Bronchial epithelial cell (primary cell): ENCODE results near the gene STEAP2. TPM values are rescaled to one million over a fixed set of nuclear protein-coding genes. Genes with fewer than 3 reads are reported as not detected.

ENCODE experiments used
- DNase-seq: peaks from one replicate; pipeline ENCODE4 v3.0.0-alpha.2; 2010; ENCODE audit warnings: low read depth
- FAIRE-seq: peaks from 2 replicates; lab custom pipeline; 2011; peaks lifted over from hg19 to GRCh38; lab: Jason Lieb, UNC
- H3K27me3 ChIP-seq: 2 replicates; pipeline ENCODE4 v1.5.1; 2011; ENCODE audit warnings: low read length; ENCODE audit not compliant: control insufficient read depth, insufficient read depth
- H3K36me3 ChIP-seq: 2 replicates; pipeline ENCODE4 v1.5.1; 2011; ENCODE audit warnings: low read length; ENCODE audit not compliant: control insufficient read depth, insufficient read depth
- H3K4me3 ChIP-seq: 2 replicates; pipeline ENCODE4 v1.5.1; 2011; ENCODE audit warnings: mild to moderate bottlenecking, low read depth, low read length, control low read depth
- total RNA-seq: library from RNA; depleted of rRNA; stranded (reverse); fragments of >200 nt; gene quantifications from 2 replicates; pipeline ENCODE4 v1.2.1, GENCODE V29; 2014
- TF ChIP-seq, protein P1 (sequence below): IDR thresholded peaks from 2 replicates; pipeline ENCODE4 v1.5.1; 2011; ENCODE audit warnings: mild to moderate bottlenecking, moderate library complexity, low read length, control low read depth, inconsistent platforms; ENCODE audit not compliant: insufficient read depth, severe bottlenecking

The STEAP2 gene
- total RNA-seq = 3.9 and 4.5 TPM in 2 replicates

DNA sequence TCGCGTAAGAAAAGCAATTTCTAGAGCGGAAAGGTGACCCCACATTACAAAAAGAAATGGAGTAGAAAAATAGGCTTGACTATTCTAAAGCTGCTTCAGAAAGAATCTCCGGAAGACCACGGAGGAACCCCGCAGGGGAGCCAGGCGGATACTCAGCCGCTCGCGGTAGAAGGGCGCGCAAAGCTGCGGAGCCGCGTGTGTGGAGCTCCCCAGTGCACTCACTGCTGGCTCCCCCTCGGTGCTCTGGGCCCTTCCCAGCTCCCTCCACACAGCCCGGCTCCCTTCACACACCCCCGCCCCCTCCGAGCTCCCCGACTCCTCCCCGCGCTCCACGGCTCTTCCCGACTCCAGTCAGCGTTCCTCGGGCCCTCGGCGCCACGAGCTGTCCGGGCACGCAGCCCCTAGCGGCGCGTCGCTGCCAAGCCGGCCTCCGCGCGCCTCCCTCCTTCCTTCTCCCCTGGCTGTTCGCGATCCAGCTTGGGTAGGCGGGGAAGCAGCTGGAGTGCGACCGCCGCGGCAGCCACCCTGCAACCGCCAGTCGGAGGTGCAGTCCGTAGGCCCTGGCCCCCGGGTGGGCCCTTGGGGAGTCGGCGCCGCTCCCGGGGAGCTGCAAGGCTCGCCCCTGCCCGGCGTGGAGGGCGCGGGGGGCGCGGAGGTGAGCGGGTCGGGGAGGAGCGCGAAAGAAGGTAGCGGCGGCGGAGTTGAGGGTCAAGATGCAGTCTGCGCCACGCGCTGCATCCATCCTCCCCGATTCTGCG lies at the start of gene STEAP2:
TSS of gene STEAP2 (plus strand) at position 350 of the 758 bp plus-strand sequence. CDS start 13,343 bp downstream, outside the sequence.
- TF ChIP-seq, protein P1, sequence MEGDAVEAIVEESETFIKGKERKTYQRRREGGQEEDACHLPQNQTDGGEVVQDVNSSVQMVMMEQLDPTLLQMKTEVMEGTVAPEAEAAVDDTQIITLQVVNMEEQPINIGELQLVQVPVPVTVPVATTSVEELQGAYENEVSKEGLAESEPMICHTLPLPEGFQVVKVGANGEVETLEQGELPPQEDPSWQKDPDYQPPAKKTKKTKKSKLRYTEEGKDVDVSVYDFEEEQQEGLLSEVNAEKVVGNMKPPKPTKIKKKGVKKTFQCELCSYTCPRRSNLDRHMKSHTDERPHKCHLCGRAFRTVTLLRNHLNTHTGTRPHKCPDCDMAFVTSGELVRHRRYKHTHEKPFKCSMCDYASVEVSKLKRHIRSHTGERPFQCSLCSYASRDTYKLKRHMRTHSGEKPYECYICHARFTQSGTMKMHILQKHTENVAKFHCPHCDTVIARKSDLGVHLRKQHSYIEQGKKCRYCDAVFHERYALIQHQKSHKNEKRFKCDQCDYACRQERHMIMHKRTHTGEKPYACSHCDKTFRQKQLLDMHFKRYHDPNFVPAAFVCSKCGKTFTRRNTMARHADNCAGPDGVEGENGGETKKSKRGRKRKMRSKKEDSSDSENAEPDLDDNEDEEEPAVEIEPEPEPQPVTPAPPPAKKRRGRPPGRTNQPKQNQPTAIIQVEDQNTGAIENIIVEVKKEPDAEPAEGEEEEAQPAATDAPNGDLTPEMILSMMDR = peak; percentile 79
- no peaks in the 10 kb centered on the region for H3K27me3 ChIP-seq
- no peaks in the 10 kb centered on the region for H3K36me3 ChIP-seq
- peak within 1 kb of the TSS; percentile 72 for H3K4me3 ChIP-seq
- FAIRE-seq = no peak
- DNase-seq = peak; percentile 75

DNA sequence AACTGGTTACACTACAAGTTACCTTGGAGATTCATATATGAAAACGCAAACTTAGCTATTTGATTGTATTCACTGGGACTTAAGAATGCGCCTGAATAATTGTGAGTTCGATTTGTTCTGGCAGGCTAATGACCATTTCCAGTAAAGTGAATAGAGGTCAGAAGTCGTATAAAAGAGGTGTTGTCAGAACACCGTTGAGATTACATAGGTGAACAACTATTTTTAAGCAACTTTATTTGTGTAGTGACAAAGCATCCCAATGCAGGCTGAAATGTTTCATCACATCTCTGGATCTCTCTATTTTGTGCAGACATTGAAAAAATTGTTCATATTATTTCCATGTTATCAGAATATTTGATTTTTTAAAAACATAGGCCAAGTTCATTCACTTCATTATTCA lies 48.0 kb upstream of the STEAP2 start:
- TF ChIP-seq, protein P1 = no peak

DNA sequence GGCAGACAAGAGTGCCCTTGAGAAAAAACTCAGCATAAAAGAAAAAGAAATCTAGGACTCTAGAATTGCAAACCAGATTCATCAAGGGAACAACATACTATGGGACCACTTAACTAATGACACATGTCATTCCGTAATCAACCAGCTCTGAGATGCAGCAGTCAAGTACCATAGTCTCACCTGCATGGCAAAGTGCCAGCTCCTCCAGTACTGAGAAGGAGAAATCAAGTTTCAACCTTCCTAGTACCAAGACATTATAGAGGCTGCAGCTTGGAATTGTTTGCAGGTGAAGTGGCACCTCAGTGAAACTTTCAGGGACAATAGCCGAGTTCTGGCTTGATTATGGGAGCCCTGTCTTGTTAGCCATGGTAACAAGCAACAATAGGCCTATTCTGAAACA lies 45.8 kb upstream of the STEAP2 start:
- Histone ChIP-seq H3K4me3 (no peak overlapping the region), H3K36me3 (no peaks in the 10 kb centered on the region), H3K27me3 (no peaks in the 10 kb centered on the region)
- TF ChIP-seq, protein P1 = no peak
- DNase-seq (no peak), FAIRE-seq (no peak)

More for the DNA sequence above, 48.0 kb upstream of the STEAP2 start:
- DNase-seq (no peak), FAIRE-seq (no peak)
- H3K4me3 ChIP-seq = no peak overlapping the region
- H3K36me3 ChIP-seq = no peaks in the 10 kb centered on the region
- H3K27me3 ChIP-seq = no peaks in the 10 kb centered on the region

DNA sequence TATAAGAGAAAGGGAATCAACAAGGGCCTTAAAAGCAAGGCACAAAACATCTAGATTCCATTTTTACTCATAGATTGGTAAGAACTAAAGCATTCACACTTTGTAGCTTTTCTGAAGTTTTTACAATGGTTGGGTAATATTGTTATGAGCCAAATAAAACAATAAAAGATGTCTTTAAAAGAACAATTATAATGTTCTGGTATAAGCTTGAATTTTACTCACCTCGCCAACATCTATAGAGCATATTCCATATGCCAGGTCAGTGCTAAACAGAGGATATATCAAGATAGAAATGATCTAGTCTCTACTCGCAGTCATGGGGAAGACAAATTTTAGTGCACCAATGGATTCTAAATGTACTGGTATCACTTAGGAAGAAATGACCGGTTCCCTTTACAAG lies 45.4 kb upstream of the STEAP2 start:
- H3K4me3 ChIP-seq = no peak overlapping the region
- H3K27me3 ChIP-seq = no peaks in the 10 kb centered on the region
- no peaks in the 10 kb centered on the region for H3K36me3 ChIP-seq
- TF ChIP-seq, protein P1 = no peak
- FAIRE-seq (no peak), DNase-seq (no peak)

DNA sequence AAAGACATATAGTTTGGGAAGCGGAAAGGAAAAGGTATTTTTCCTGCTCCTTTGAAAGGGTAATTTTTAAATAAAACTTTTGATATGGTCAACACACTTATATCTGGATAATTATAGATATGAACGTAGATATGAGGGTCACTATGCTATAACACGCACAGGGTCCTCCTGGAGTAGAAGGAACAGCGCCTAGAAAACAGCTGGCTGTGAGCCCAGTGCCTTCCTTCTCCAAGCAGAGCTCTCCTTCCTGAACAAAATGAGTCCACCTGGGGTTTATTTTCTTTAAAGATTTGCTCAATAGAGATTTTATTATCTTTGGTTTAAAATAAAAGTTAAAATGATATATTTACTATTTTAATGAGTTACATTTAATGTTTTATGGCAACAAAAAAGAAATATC lies 44.2 kb upstream of the STEAP2 start:
- TF ChIP-seq, protein P1 = no peak
- H3K36me3 ChIP-seq = no peaks in the 10 kb centered on the region
- no peak for FAIRE-seq
- H3K27me3 ChIP-seq = no peaks in the 10 kb centered on the region
- no peak overlapping the region for H3K4me3 ChIP-seq
- DNase-seq = no peak
